ENCODE results near the gene DNAH1.
"Not testable (repeated sequence)": the region's sequence is repeated elsewhere in the genome, so short reads cannot be mapped to it uniquely, and the experiment has no call there.

Gene DNAH1

GRCh38 chr3:52327486-52328290, 11.6 kb downstream of the DNAH1 start:
- no peak overlapping the region for H3K27ac ChIP-seq
- H3K4me3 ChIP-seq, result no peak overlapping the region

GRCh38 chr3:52328536-52329080, 12.5 kb downstream of the DNAH1 start:
- Histone ChIP-seq H3K27ac (no peak overlapping the region), H3K4me3 (no peak overlapping the region)

GRCh38 chr3:52330194-52330805, 14.2 kb downstream of the DNAH1 start:
- H3K4me3 ChIP-seq, result no peak overlapping the region
- H3K27ac ChIP-seq, result no peak overlapping the region

- no peak overlapping the region for H3K27ac ChIP-seq
Measured at GRCh38 chr3:52331091-52331490, 15.0 kb downstream of the DNAH1 start.

GRCh38 chr3:52331906-52332305, 15.8 kb downstream of the DNAH1 start:
- Histone ChIP-seq H3K27ac (no peak overlapping the region), H3K4me3 (no peak overlapping the region)

More at GRCh38 chr3:52331091-52331490, 15.0 kb downstream of the DNAH1 start:
- no peak overlapping the region for H3K4me3 ChIP-seq

- Histone ChIP-seq H3K27ac (no peak overlapping the region), H3K4me3 (no peak overlapping the region)
Measured at GRCh38 chr3:52333869-52334557, 17.9 kb downstream of the DNAH1 start.

- not testable (repeated sequence) for H3K4me3 ChIP-seq, H3K27ac ChIP-seq
Measured at GRCh38 chr3:52338131-52338530, 22.0 kb downstream of the DNAH1 start.

GRCh38 chr3:52339612-52340011, 23.5 kb downstream of the DNAH1 start:
- no peak overlapping the region for H3K27ac ChIP-seq
- H3K4me3 ChIP-seq, result no peak overlapping the region

- Histone ChIP-seq H3K27ac (no peak overlapping the region), H3K4me3 (no peak overlapping the region)
Measured at GRCh38 chr3:52341123-52341522, 25.0 kb downstream of the DNAH1 start.

GRCh38 chr3:52343946-52344600, 28.0 kb downstream of the DNAH1 start:
- Histone ChIP-seq H3K4me3 (no peak overlapping the region), H3K27ac (no peak overlapping the region)

GRCh38 chr3:52345521-52346109, 29.5 kb downstream of the DNAH1 start:
- H3K27ac ChIP-seq, result no peak overlapping the region
- H3K4me3 ChIP-seq, result no peak overlapping the region

- no peak overlapping the region for H3K27ac ChIP-seq
- H3K4me3 ChIP-seq, result no peak overlapping the region
Measured at GRCh38 chr3:52346623-52347530, 30.8 kb downstream of the DNAH1 start.

GRCh38 chr3:52347716-52348635, 31.9 kb downstream of the DNAH1 start:
- no peak overlapping the region for H3K27ac ChIP-seq

GRCh38 chr3:52349131-52349530, 33.0 kb downstream of the DNAH1 start:
- H3K27ac ChIP-seq, result no peak overlapping the region
- H3K4me3 ChIP-seq, result no peak overlapping the region

More at GRCh38 chr3:52347716-52348635, 31.9 kb downstream of the DNAH1 start:
- no peak overlapping the region for H3K4me3 ChIP-seq

GRCh38 chr3:52349611-52350395, 33.7 kb downstream of the DNAH1 start:
- no peak overlapping the region for H3K27ac ChIP-seq
- H3K4me3 ChIP-seq, result no peak overlapping the region

GRCh38 chr3:52350416-52350815, 34.3 kb downstream of the DNAH1 start:
- H3K4me3 ChIP-seq, result no peak overlapping the region

More at GRCh38 chr3:52350416-52350815, 34.3 kb downstream of the DNAH1 start:
- H3K27ac ChIP-seq, result no peak overlapping the region
